CD4-positive, alpha-beta T cell treated with Interleukin-21 for 1 hour (primary cell): Measurements from ENCODE around the gene ITGAX.
"Not testable (repeated sequence)": the region's sequence is repeated elsewhere in the genome, so short reads cannot be mapped to it uniquely, and the experiment has no call there.

Source experiments
- DNase-seq: peaks from one replicate; pipeline ENCODE4 v3.0.0-alpha.2; 2020

Gene ITGAX

DNA sequence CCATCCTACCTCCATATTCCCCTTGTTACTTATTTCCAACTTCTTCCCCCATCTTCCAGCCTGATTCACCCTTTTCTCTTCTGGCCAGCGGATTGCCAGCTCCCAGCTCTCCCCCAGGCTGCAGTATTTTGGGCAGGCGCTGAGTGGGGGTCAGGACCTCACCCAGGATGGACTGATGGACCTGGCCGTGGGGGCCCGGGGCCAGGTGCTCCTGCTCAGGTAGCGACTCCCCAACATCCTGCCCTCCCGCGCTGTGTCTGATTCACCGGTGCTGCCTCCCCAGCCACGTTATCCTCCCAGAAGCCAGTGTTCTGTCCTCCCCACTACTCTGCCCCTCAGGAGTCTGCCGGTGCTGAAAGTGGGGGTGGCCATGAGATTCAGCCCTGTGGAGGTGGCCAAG is 57.8 kb downstream of the ITGAX start:
- no peak for DNase-seq

DNA sequence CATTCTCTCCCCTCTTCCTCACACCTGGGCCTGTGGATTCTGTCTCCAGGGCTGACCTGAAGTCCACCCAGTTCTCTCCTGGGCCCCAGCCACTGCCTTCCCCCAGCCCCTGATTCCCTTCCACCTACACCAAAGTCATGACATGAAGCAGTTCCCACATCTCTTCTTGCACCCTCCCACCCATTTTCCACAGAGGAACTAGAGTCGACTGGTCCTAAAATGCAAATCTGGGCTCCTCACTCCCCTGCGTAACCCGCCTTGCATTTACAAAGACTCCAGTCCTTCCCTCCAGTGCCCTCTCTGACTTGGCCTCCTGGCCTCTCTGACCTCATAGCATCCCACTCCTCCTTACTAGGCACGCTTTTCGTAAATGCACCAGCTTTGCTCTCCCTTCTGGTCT is 58.4 kb downstream of the ITGAX start:
- no peak for DNase-seq

DNA sequence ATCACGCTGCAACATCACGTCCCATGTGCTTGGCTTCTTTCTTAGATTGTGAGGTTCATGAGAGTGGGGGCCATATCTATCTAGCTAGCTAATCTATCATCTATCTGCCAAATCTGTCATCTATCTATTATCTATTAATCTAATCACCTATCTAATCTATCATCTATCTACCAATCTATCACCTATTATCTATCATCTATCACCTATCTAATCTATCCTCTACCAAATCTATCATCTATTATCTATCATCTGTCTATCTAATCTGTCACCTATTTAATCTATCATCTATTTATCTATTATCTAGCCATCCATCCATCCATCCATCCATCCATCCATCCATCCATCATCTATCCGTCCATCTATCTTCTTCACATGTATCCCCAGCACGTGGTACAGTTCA is 59.0 kb downstream of the ITGAX start:
- no peak for DNase-seq

DNA sequence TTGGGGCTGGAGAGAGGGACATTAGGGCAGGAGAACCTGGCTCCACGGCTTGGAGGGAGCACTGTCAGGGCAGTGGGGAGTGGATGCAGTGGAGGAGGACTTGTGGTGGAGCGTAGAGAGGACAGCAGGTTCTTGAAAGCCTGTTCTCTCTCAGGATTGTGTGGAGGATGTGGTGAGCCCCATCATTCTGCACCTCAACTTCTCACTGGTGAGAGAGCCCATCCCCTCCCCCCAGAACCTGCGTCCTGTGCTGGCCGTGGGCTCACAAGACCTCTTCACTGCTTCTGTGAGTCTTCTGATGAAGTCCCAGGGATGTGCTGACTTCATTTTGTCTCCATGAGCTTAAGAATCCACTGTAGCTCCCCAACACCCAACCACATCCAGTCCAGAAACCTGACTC is 59.7 kb downstream of the ITGAX start:
- DNase-seq = peak; percentile 20

DNA sequence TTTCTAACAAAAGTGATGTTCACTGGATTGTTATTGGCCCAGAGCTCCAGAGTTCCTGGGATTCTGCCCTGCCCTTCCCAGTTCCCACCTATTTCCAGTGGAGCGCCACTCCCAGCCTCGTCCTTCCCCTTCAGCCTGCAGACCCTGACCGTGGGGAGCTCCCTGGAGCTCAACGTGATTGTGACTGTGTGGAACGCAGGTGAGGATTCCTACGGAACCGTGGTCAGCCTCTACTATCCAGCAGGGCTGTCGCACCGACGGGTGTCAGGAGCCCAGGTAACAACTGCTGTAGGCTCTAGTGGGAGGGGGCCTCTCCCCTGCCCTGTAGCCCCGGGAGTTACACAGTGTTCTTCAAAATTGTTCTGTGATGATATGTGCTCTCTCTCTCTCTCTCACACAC is 61.4 kb downstream of the ITGAX start:
- no peak for DNase-seq

DNA sequence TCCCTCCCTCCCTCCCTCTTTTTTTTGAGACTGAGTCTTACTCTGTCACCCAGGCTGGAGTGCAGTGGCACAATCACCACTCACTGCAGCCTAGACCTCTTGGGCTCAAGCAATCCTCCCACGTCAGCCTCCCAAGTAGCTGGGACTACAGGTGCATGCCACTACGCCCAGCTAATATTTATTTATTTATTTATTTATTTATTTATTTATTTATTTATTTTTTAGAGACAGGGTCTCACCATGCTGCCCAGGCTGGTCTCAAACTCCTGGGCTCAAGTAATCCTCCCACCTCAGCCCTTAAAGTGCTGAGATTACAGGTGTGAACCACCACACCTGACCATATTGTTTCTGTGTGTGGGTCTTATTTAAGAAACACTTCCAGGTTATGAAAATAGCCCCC is 62.1 kb downstream of the ITGAX start:
- DNase-seq = not testable (repeated sequence)

DNA sequence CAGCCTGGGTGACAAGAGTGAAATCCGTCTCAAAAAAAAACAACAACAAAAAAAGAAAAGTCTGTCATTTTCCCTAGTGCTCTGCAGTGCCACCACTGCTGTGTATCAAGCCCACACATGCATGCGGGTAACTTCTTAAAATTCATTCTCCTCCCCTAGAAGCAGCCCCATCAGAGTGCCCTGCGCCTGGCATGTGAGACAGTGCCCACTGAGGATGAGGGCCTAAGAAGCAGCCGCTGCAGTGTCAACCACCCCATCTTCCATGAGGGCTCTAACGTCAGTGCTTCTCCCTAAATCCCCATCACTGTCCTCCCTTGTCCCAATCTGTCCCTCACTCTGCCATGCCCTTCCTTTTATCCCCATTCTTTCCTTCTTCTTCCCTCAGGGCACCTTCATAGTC is 62.9 kb downstream of the ITGAX start:
- no peak for DNase-seq

DNA sequence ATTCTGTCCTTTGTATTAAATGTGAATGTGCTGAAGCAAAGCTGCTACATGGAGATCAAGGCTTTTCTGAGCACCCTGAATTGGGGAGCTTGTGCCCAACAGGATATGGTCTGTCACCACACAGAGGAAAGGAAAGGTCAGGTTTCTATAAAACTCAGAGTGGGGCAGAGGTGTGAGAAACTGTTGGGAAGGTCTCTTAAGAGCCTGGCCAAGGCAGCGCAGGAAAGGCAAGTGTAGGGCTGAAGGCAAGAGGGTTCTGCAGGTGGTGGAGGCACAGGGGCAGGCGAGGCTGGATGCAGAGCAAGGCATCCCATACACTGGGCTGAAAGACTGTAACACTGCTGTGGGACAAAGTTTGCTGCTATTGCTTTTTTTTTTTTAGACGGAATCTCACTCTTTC is 65.1 kb downstream of the ITGAX start:
- DNase-seq = no peak

DNA sequence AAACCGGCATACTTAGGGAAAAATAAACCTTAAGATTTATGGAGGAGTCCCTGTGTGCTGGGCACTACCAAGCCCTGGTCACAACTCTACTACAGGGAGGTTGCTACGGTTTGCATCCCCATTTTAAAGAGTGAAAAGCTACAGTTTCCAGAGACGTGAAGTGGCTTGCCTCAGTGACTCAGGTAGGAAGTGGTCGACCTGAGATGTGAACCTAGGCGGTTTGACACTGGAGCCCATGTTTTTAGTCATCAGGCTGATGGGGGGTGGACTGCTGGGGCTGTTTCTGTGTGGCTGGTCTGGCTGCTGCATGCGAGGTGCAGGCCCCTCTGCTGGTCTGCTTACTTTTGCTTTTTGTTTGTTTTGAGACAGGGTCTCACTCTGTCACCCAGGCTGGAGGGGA is 66.6 kb downstream of the ITGAX start:
- DNase-seq = peak; percentile 46

DNA sequence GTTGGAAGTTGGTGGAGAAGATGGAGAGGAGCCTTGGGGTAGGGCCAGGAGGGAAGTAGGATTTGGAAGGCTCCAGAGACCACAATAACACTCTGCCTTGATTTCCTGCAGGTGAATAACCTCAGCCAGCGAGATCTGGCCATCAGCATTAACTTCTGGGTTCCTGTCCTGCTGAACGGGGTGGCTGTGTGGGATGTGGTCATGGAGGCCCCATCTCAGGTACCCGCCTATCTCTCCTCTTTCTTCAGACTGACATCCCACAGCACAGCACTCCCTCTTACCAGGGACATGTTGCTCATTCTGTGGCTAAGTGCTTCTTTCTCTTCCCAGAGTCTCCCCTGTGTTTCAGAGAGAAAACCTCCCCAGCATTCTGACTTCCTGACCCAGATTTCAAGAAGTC is 68.3 kb downstream of the ITGAX start:
- DNase-seq = no peak

DNA sequence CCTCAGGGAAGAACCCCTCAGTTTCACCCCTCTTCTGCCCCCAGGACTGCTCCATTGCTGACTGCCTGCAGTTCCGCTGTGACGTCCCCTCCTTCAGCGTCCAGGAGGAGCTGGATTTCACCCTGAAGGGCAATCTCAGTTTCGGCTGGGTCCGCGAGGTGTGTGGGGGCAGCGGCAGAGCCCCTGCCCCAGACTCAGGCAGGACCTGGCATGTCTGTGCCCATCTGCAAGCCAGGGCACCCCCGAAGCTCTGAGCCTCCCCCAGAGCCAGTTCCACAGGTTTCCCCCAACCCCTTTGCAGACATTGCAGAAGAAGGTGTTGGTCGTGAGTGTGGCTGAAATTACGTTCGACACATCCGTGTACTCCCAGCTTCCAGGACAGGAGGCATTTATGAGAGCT is 68.8 kb downstream of the ITGAX start:
- no peak for DNase-seq

DNA sequence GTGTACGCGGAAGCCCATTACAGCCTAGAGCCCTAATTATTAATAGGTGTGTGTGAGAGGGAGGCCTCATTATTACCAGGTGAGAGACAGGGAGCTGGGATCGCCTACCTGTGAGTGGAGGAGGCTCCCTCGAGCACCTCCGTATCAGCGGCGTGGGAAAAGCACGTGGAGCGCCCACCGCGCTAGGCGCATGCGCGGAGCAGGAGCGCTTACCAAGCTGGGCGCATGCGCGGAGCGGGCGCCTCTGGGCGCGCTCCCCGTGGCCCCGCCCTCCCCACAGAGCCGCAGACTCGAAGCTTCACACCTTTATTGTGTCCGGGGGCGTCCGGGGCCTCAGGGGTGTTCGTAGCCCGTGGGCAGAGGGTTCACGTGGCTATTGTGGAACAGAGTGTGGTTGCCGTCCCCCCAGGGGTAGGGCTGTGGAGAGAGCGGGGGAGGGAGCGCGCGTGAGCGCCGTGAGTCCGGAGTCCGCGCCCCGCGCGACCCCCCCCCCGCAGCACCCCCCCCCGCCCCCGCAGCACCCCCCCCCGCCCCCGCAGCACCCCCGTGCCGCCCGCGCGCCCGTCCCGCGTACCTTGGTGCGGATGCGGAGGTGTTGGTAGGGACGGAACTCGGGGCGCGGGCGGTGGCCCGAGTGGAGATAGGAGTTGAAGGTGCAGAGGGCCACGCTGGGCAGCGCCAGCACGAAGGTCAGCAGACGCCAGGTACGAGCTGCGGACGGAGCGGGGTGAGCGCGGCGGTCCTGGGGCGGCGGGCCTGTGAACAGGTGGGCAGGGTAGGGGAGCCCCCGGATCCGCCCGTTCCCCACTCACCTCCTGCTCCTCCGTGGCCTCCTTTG is 72.7 kb downstream of the ITGAX start:
- peak; percentile 76 for DNase-seq

DNA sequence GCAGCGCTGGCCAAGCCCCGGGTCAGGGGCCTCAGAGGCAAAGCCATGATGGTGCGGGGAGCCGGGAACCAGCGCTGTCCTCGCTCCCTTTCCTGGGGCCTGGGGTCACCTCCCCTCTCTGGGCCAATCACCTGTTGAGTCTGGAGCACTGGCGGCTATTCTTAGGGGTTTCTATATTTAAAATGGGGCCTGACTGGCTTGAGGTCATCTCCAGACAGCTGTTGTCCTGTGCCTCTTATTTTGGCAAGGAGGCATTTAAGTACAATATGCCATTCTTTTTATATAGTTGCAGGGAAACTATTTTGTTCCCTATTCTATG is 73.3 kb downstream of the ITGAX start, which contains the start of gene COX6A2:
TSS of gene COX6A2 (minus strand) at position 82 of the 319 bp plus-strand sequence. CDS start at position 47, 35 bp downstream.
- no peak for DNase-seq

DNA sequence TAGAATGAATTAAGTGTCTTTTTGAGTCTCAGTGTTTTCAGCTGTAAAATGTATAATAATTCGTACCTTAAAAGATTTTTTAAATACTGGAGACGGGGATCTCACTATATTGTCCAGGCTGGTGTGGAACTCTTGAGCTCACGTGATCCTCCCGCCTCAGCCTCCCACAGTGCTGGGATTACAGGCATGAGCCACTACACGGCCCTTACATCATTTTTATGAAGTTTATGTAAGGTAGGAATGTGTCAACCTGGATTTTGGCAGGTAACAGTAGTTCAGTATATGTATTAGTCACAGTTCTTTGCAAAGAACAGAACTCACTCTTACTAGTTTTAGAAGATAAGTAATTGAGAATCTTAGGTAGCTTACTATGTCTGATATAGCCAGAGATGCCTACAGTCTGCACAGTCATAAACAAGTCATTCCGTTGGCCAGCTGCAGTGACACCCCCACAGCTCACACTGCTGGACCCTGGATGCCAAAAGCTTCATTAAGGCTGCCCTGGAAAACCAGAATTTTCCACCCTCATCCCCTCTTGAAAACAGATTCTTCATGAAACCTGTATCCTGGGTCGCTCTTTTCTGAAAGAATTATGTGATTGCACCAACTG is 73.8 kb downstream of the ITGAX start:
- DNase-seq = no peak

DNA sequence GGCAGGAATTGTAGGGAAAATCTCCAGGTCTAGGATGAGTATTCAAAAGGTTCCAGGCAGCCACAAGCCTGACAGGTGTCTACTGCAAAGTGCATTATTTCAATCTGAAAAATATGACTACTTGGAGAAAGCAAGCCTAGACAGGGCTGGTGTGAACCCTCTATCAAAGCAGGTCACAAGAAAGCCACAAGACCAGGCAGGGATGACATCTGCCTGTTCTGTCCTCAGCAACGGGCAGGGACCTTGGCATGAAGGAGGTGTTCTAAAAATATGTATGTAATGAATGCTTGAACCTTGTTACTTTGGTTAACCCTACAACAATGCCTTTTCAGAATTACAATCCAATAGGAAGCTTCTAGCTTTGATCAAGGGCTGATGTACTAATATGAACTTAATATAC is 74.3 kb downstream of the ITGAX start:
- DNase-seq = no peak

DNA sequence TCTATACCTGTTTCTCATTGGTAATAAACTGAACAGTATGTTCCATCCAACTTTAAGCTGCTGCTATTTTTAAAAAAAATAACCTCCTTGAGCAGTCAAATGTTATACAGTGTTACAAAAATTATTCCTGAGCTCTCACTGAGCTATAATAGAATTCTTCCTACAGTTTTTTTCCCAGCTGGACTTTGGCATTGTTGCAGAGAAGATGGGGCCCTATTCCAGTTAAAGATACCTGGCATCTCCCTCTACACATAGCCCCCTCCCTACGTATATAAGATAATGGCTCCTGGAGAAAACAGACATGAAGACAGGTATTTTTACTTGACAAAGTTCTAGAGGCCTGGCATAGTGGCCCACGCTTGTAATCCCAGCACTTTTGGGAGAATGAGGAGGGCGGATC is 74.8 kb downstream of the ITGAX start:
- DNase-seq = no peak

DNA sequence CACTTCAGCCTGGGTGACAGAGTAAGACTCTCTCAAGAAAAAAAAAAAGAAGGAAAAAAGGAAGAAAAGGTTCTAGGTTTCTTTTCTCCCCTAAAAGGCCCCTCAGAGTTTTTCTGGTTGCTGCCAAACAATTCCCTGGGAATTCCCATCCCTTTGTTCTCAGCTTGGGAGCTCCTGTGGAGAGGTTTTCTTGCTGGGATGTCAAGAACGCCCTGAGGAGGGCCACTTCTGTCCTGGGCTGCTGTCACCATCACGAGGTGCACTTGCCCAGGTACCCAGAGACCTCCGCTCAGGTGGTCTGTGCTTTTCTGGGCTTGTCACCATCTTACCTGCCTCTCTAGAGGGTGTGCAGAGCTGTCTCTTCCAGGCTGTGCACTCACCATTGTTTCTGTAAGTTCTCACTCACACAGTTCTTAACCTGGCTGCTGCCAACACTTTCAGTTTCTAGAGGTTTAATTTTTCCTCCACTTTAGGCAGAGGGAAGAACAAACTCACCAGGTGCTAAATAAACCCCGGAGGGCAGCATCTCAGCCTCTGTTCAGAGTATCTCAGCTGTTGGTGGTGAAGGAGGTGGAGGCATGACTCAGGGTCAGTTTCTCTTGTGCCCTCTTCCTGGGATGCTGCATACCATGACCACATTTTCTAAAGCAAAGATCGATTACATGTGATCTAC is 75.5 kb downstream of the ITGAX start:
- DNase-seq = no peak
